HG02759 (cell line): ENCODE results near the gene CDK4.
"Not testable (repeated sequence)": the region's sequence is repeated elsewhere in the genome, so short reads cannot be mapped to it uniquely, and the experiment has no call there.

Source experiments
- ATAC-seq: cut with Tn5 transposase; IDR thresholded peaks from one replicate; pipeline ENCODE4 v1.9.1; 2021; ENCODE audit warnings: mild to moderate bottlenecking, moderate library complexity; ENCODE audit not compliant: unreplicated experiment

The CDK4 gene

GRCh38 chr12:57751788-57752667, at the start of gene CDK4:
CDK4 (minus strand) TSS chr12:57752310; CDS start chr12:57751717, 593 bp downstream.
- ATAC-seq: peak; percentile 70

DNA sequence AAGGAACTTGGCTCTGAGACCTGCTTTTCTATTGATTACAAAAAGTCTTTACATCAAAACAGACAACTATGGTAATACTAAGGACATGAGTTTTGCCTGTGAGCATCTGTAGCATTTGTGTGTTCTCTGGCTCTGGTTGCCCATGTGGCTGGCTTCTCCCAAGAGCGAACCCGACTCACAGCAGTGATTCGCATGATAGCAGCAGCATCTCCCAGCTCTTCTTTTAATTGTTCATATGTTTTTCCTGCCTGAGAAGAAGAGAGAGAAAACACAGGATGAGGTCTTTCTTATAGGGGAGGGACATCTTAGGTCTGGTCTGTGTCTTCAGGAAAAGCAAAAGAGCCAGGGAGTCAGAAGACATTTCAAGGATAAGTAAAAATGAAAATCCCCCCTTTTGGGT, 48.9 kb upstream of the CDK4 start:
- no peak for ATAC-seq

DNA sequence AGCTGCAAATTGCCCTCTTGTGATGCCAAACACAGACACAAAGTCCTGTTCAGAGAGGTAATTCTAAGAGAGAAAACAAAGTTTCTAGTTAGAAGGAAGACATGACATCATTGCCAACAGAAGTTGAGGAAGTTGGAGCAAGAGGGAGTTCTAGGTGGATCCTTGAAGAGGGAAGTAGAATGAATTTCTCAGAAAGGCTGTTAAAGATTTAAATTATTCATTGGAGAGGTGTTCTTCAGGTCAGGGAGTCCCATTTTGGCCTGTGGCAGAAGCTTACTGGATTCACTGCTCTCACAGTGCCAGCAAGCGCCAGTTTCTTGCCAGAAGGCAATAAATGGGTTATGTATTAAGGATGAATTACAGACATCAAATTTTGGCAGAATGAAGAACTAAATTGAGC, 45.8 kb upstream of the CDK4 start:
- no peak for ATAC-seq

DNA sequence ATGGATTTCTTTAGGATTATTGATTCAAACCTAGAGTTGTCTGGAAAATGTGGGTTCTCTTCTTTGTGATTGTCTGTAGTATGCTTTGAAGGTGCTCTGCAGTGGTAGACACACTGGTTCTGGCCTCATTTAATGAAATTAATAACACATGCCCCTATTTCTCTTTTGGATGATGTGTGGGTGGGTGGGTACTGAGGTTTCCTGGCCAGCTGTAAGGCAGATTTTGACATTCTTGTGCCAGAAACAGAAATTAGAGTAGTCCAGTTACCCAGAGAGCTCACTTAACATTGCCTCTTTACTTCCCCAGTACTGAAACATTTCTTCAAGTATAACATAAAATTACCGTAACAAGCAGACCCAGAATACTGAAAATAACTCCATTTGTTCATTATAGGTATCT, 44.9 kb upstream of the CDK4 start:
- no peak for ATAC-seq

DNA sequence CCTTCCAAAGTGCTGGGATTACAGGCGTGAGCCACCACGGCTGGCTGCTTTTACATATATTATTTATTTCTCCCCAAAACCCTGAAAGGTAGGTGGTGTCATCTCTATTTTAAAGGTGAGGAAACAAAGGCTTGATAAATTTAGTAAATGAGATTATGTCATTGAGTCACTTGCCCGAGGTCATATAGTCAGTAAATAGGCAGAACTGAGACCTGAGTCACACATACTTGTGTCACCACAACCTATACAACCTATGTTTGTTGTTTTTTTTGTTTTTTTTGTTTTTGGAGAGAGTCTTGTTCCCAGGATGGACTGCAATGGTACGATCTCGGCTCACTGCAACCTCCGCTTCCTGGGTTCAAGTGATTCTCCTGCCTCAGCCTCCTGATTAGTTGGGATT, 43.2 kb upstream of the CDK4 start:
- ATAC-seq: no peak

- no peak for ATAC-seq
These were observed 41.8 kb upstream of the CDK4 start for GRCh38 chr12:57793920-57794319.

DNA sequence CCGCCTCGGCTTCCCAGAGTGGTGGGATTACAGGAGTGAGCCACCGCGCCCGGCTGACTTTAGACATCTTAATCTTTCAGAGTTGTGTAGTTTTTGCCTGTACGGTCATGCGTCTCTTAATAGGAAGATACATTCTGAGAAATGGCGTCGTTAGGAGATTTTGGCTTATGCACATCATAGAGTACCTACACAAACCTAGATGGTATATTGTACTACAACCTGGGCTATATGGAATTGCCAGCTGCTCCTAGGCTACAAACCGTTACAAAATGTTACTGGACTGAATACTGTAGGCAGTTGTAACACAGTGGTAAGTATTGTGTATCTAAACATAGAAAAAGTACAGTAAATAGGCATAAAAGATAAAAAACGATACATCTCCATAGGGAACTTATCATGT, 31.8 kb upstream of the CDK4 start:
- ATAC-seq: no peak

GRCh38 chr12:57783466-57783801, 31.3 kb upstream of the CDK4 start:
- ATAC-seq: no peak

GRCh38 chr12:57782608-57783465, 30.7 kb upstream of the CDK4 start, which contains the start of gene TSFM:
TSFM (plus strand) TSS chr12:57782787; CDS start chr12:57782802, 15 bp downstream.
- ATAC-seq: peak; percentile 86

DNA sequence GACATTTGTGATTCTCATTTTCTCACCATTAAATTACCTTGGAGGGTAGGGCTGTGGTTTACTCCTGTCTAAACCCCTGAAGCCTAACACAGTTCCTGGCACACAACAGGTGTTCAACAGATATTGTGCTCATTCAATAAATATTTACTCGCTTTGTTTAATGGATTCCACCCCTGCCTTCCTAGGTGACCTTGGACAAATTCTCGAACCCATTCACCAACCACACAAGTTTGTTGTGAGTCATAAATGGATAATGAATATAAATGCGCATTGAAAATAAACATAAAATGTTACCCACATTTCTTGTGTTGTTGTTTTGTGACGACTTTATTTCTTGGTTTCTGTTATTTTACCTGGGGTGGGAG, 30.1 kb upstream of the CDK4 start:
- no peak for ATAC-seq

DNA sequence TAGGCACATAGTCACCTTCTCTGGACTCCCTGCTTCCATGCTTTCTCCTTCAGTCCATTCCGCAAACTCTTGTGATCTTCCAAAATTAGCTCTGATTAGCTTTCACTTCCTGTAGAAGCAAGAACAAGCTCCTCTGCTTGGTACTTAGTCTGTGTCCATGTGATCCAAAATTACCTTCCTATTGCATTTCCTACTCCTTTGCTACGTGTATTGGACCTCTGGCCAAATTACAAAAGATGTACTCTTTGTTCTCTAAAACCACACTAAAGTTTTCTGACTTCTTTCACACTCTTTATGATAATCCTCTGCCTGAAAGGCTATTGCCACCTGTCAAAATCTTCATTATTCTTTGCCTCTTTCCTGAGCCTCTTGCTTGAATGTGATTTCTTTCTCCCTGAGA, 29.7 kb upstream of the CDK4 start:
- ATAC-seq: no peak

DNA sequence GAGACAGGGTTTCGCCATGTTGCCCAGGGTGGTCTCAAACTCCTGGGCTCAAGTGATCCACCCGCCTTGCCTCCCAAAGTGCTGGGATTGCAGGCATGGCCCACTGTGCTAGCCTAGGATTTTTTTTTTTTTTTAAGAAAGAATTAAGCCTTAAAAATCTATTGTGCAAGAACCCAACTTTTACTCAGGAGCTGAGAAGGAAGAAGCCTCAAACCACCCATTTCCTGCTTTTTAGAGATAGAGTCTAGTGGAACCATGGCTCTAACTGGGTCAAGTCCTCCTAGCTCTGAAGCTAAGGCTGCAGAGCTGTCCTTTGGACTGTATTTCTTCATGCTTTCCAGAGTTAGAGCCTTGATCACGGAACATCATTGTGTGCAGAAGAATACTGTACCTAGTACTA, 29.1 kb upstream of the CDK4 start:
- ATAC-seq: no peak

GRCh38 chr12:57780284-57780897, 28.3 kb upstream of the CDK4 start:
- no peak for ATAC-seq

GRCh38 chr12:57779736-57780135, 27.6 kb upstream of the CDK4 start:
- no peak for ATAC-seq

DNA sequence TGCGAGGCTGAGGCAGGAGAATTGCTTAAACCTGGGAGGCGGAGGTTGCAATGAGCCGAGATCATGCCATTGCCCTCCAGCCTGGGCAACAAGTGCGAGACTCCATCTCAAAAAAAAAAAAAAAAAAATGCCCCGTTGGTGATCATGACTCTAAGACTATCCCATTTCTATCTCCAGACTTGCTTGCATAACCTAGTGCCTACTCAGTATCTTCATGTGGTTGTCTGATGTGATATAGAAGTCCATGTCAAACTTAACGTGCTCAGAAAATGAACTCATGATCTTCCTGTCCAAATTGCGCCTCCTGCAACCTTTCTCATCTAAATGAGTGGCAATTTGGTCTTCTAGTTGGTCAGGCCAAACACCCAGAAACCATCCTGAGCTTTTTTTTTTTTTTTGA, 25.8 kb upstream of the CDK4 start:
- ATAC-seq: no peak

DNA sequence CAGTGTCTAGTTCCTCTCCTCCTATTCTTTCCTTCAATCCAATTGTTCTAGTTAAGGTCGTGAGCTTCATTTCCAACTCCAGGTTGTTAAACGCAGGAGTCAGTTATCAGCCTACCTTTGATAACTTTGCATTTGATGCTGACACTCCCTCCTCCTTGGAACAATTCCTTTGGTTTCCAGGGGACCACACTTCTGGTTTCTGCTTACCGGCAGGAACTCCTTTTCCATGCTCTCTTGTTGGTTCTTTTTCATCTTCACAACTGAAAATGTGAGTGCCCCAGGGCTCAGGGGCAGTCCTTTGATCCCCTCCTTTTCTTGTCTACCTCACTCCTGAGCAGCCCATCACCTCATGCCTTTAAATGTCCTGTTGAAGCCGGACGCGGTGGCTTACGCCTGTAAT, 25.3 kb upstream of the CDK4 start:
- ATAC-seq: no peak

DNA sequence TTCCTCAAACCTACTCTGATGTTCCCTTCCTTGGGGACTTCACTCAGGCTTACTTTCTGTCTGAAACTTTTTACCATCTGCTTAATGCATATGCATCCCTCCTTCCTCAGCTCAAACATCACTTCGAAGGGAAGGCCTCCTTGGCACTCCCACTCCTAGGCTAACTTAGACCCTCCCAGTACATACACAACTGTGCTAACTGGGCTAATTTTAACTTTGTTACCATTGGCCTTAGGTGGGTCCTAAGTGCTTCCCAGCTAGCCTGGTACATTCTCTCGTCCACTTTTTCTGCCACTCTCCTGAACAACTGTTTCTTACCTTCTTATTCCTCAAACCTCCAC, 24.1 kb upstream of the CDK4 start:
- ATAC-seq: no peak

- no peak for ATAC-seq
These were observed 23.6 kb upstream of the CDK4 start for GRCh38 chr12:57775563-57776246.

DNA sequence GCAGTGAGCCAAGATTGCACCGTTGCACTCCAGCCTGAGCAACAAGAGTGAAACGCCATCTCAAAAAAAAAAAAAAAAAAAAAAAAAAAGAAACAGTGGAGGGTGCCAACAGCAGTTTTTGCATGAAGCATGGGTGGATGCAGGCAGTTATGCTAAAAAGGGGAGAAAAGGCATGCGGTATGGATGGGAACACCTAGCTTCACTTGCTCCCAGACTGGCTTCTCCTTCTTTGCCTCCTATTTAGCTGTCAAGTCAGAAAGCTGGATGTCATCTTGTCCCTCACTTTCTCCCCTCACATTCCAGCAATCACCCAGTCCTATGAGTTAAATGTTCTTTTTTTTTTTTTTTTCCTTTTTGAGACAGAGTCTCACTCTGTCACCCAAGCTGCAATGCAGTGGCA, 22.9 kb upstream of the CDK4 start:
- no peak for ATAC-seq

GRCh38 chr12:57774634-57775033, 22.5 kb upstream of the CDK4 start:
- ATAC-seq: not testable (repeated sequence)
